Psoas muscle (tissue), 8 donors: ENCODE results near the gene CH25H. TPM values are rescaled to one million over a fixed set of nuclear protein-coding genes. Genes with fewer than 3 reads are reported as not detected.
A peak's percentile ranks its signal among the peaks of the same experiment; 100 is the strongest.

Source experiments
- ATAC-seq, 4 donors: fragments of 200-7000 bp; cut with Tn5 transposase; one replicate each; pipeline ENCODE4 v1.9.1; 2020; ENCODE audit warnings: moderate library complexity in 3 of 4, mild to moderate bottlenecking in 2 of 4
- DNase-seq, 2 donors: peaks; one replicate each; pipeline ENCODE4 v3.0.0-alpha.2; 2020
- H3K27ac ChIP-seq: fragments of 200-600 bp; one replicate; pipeline ENCODE4 v1.8.0; 2022
- H3K27me3 ChIP-seq, 3 donors: fragments of 200-600 bp in 1 of 3; one replicate each; pipeline versions ENCODE4 v1.6.1 to v1.8.0; 2013 to 2022; ENCODE audit warnings: low read length in 2 of 3, mild to moderate bottlenecking in 2 of 3, moderate library complexity in 1 of 3; ENCODE audit not compliant: insufficient read depth in 3 of 3
- H3K36me3 ChIP-seq, 2 donors: fragments of 200-600 bp in 1 of 2; one replicate each; pipeline versions ENCODE4 v1.6.1 to v1.8.0; 2013 to 2022; ENCODE audit warnings: low read depth in 1 of 2, mild to moderate bottlenecking in 1 of 2, moderate library complexity in 1 of 2; ENCODE audit not compliant: insufficient read depth in 1 of 2
- H3K4me1 ChIP-seq: fragments of 200-600 bp; one replicate; pipeline ENCODE4 v1.8.0; 2022
- H3K4me3 ChIP-seq: fragments of 200-600 bp; one replicate; pipeline ENCODE4 v1.8.0; 2022; ENCODE audit warnings: mild to moderate bottlenecking
- H3K9me3 ChIP-seq: fragments of 200-600 bp; one replicate; pipeline ENCODE4 v1.8.0; 2022
- CTCF ChIP-seq: fragments of 200-600 bp; IDR thresholded peaks from one replicate; pipeline ENCODE4 v1.8.0; 2022; ENCODE audit warnings: antibody characterized with exemption
- WGBS, 3 donors: extraction: QIAGEN DNeasy Blood & Tissue Kit; methylation state at CpG; one replicate each; pipeline versions ENCODE4 v1.1.6 to v1.1.7; 2013; 5-methylcytosine and 5-hydroxymethylcytosine counted together
- intact Hi-C, 2 donors: fragments of 100-400 bp; cut with DNase I; formaldehyde crosslinking; loops; one replicate each; pipeline versions ENCODE4 v1.11.0 to v1.14.2; 2022
- polyA plus RNA-seq, 3 donors: library from polyadenylated mRNA; stranded (reverse); fragments of 200-250 nt; gene quantifications; one replicate each; pipeline ENCODE4 v1.2.3, GENCODE V29; 2013
- total RNA-seq, 4 donors: library from RNA; stranded (reverse); fragmentation: NEBNext Ultra II Directional in 2 of 4; extraction: Animal tissue kit (Norgen Biotek cat#: 25700) in 2 of 4; gene quantifications; one replicate each; pipeline versions ENCODE4 v1.2.1 to v1.2.4, GENCODE V29; 2021 to 2023
- donor health status: healthy with polysubstance abuse.
- donor health status: DM: no; HTN: no; CAD: no; lungs with moderate emphysema.
- donor health status: Bipolar disorder and iron deficiency.
- donor health status: healthy.
- donor health status: DM: yes; HTN: yes; CAD: no.
- donor health status: DM: no; HTN: no; CAD: no.
- donor health status: DM: no; HTN: no; CAD: no.
- donor health status: DM: yes; HTN: yes; CAD: no.

CH25H gene
- total and polyA plus RNA-seq, 7 donors: 0.05 to 1.1 (median 0.25) TPM; not detected in 2

GRCh38 chr10:89210794-89211425 lies 3.8 kb upstream of the CH25H start:
- DNase-seq (no peak), ATAC-seq (no peak)
- WGBS, 3 donors: 93 to 95% (median 94%) methylated on average over 3 of the region's 3 CpGs
- H3K4me1 ChIP-seq: peaks cover 9% of the 10 kb centered on the region
- peaks cover 0 to 34% (median 2%) of the 10 kb centered on the region in 3 donors for H3K27me3 ChIP-seq
- H3K4me3 ChIP-seq: no peak overlapping the region
- no peak overlapping the region for H3K27ac ChIP-seq
- H3K9me3 ChIP-seq: no peaks in the 10 kb centered on the region
- no peak for TF ChIP-seq CTCF
- intact Hi-C loops: loop anchor here (1.0 to 10.0 kb wide), 4 partner anchors 181 to 374 kb away; no protein-coding TSS in a partner anchor
- peaks cover 0 to 17% of the 10 kb centered on the region in 2 donors for H3K36me3 ChIP-seq

GRCh38 chr10:89209718-89210117 lies 2.6 kb upstream of the CH25H start:
- intact Hi-C loops: loop anchor here (5.0 to 10.0 kb wide), 3 partner anchors 182 to 372 kb away; no protein-coding TSS in a partner anchor
- Histone ChIP-seq H3K27me3 (peaks cover 0 to 45% (median 2%) of the 10 kb centered on the region in 3 donors), H3K9me3 (no peaks in the 10 kb centered on the region), H3K27ac (no peak overlapping the region), H3K36me3 (peaks cover 0 to 8% of the 10 kb centered on the region in 2 donors), H3K4me3 (no peak overlapping the region), H3K4me1 (peaks cover 9% of the 10 kb centered on the region)
- ATAC-seq (no peak), DNase-seq (no peak)
- WGBS, 3 donors: 88 to 93% (median 93%) methylated on average over 5 of the region's 5 CpGs
- TF ChIP-seq CTCF: no peak

GRCh38 chr10:89207801-89208551 lies 859 bp upstream of the CH25H start:
- WGBS, 3 donors: 7 to 8% (median 7%) methylated on average over 60 of the region's 60 CpGs
- H3K9me3 ChIP-seq: no peaks in the 10 kb centered on the region
- intact Hi-C loops: no loop called here
- ATAC-seq (peak; percentile 49 to 74 (median 60)), DNase-seq (peak; percentile 59 to 68)
- peaks cover 2 to 56% (median 4%) of the 10 kb centered on the region in 3 donors for H3K27me3 ChIP-seq
- no peaks in the 10 kb centered on the region for H3K36me3 ChIP-seq
- no peak for TF ChIP-seq CTCF
- H3K4me1 ChIP-seq: peaks cover 9% of the 10 kb centered on the region
- peak overlapping the region; percentile 66 for H3K27ac ChIP-seq
- H3K4me3 ChIP-seq: peak overlapping the region; percentile 65

GRCh38 chr10:89206402-89207180 lies 526 bp downstream of the CH25H start:
- H3K27ac ChIP-seq: peak overlapping the region; percentile 66
- intact Hi-C loops: no loop called here
- no peaks in the 10 kb centered on the region for H3K36me3 ChIP-seq
- TF ChIP-seq CTCF: no peak
- no peaks in the 10 kb centered on the region for H3K9me3 ChIP-seq
- 8 to 12% (median 12%) methylated on average over 42 of the region's 42 CpGs for WGBS, 3 donors
- DNase-seq: peak in 1 of 2 donors; percentile 48
- H3K4me1 ChIP-seq: peaks cover 9% of the 10 kb centered on the region
- peak; percentile 7 to 53 (median 33) for ATAC-seq
- H3K4me3 ChIP-seq: peak overlapping the region; percentile 65
- H3K27me3 ChIP-seq: peaks cover 2 to 60% (median 6%) of the 10 kb centered on the region in 3 donors
